HK-2 (cell line): ENCODE results near the gene PODNL1.
"Not testable (repeated sequence)": the region's sequence is repeated elsewhere in the genome, so short reads cannot be mapped to it uniquely, and the experiment has no call there.

Experiments used
- DNase-seq: peaks from one replicate; pipeline ENCODE4 v3.0.0-alpha.2; 2018; ENCODE audit not compliant: unreplicated experiment

PODNL1 gene

GRCh38 chr19:13972368-13973155 lies 34.3 kb upstream of the PODNL1 start:
- DNase-seq, result no peak

- DNase-seq, result not testable (repeated sequence)
Measured at GRCh38 chr19:13971868-13972267, 33.7 kb upstream of the PODNL1 start.

GRCh38 chr19:13969897-13970296 lies 31.7 kb upstream of the PODNL1 start:
- DNase-seq, result no peak

- no peak for DNase-seq
Measured at GRCh38 chr19:13968999-13969398, 30.8 kb upstream of the PODNL1 start.

DNA sequence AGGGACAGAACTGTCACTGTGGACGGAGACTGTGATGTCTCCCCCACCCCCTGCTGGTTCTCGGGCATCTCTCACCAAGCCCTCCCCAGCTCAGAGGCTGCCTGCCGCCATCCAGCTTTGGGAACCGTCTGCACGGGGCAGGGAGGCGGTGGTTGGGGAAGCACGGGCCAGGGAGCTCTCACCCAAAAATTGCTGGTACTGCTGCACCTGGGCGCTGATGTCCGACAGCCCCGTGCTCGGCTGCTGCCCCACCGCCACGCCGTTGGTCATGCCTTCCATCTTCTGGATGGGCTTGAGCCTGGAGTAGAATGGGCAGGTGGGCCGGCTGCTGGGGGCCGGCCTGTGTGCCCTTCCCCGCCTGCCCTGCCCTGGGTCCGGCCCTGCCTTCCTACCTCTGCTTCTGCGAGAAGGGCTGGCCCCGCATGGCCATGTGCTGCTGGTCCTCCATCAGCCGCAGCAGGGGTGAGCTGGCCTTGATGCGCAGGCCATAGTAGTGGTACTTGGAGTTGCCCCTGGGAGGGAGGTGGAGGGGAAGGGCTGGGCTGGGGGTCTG lies 30.2 kb upstream of the PODNL1 start:
- no peak for DNase-seq

DNA sequence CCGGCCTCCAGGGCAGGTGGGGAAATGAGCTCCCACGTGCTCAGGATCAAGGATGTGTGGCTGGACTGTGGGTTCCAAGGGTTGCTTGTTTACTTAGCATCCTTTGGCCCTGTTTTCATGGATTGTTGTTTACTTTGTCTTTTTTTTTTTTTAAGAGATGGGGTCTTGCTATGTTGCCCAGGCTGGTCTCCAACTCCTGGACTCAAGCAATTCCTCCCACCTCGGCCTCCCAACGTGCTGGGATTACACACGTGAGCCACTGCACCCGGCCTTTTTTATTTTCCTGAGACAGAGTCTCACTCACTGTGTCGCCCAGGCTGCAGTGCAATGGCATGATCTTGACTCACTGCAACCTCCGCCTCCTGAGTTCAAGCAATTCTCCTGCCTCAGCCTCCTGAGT lies 29.0 kb upstream of the PODNL1 start:
- DNase-seq, result not testable (repeated sequence)

DNA sequence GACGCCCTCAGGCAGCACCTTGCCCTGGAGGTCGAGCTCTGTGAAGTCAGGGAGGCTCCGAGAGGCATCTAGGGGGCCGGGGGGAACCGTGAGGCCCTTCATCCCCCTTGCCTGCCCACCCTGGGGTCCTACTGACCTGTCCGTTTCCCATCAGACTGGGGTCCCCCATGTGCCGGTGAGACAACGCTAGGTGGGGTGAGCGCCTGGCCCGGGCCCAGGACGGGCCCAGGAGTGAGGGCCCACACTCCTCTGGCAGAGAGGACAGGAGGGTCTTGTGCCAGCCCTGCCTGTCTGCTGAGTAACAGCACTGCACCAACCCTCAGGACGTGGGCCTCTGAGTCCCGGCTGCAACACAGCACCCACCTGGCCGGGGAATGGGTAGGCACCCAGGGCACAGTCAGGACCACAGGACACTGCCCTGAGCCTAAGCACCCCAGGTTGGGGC lies 28.5 kb upstream of the PODNL1 start:
- no peak for DNase-seq

DNA sequence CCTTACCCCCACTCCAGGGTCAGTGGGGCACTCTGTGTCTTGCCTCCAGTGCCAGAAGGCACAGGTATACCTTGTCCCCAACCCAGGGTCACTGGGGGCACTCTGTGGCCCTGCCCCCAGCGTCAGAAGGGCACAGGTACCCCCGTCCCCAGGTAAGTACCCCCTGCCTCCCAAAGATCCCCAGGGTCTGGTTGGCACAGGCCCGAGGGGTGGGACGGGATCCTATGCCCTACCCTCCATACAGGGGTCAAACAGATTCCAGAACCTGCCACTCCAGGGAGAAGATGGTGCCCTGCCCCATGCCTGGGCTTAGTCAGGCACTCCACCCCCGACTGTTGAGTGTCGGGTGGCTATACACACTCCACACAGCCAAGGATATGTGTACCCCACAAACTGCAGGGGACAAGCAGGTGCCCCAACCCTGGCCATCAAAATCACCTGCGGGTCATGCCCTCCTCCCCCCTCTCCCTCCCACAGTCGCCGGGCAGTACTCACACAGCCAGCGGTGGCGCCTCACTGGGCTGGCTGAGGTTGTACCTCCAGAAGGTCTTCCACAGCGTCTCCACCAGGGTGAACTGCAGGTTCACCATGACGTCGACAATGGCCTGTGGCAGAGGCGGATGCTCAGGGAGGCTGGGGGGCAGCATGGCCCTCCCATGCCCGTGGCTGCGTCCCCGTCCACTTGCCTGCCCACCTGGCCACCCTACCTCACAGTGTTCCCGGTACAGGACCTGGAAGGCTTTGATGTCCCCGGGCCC lies 27.9 kb upstream of the PODNL1 start:
- no peak for DNase-seq

- DNase-seq, result no peak
Measured at GRCh38 chr19:13965377-13965896, 27.2 kb upstream of the PODNL1 start.

- DNase-seq, result no peak
Measured at GRCh38 chr19:13964776-13965175, 26.6 kb upstream of the PODNL1 start.

- DNase-seq, result no peak
Measured at GRCh38 chr19:13963603-13964105, 25.4 kb upstream of the PODNL1 start.

GRCh38 chr19:13962699-13963602 lies 24.7 kb upstream of the PODNL1 start:
- DNase-seq, result no peak

GRCh38 chr19:13961826-13962698 lies 23.8 kb upstream of the PODNL1 start:
- no peak for DNase-seq

GRCh38 chr19:13960863-13961784 lies 22.9 kb upstream of the PODNL1 start:
- no peak for DNase-seq

DNA sequence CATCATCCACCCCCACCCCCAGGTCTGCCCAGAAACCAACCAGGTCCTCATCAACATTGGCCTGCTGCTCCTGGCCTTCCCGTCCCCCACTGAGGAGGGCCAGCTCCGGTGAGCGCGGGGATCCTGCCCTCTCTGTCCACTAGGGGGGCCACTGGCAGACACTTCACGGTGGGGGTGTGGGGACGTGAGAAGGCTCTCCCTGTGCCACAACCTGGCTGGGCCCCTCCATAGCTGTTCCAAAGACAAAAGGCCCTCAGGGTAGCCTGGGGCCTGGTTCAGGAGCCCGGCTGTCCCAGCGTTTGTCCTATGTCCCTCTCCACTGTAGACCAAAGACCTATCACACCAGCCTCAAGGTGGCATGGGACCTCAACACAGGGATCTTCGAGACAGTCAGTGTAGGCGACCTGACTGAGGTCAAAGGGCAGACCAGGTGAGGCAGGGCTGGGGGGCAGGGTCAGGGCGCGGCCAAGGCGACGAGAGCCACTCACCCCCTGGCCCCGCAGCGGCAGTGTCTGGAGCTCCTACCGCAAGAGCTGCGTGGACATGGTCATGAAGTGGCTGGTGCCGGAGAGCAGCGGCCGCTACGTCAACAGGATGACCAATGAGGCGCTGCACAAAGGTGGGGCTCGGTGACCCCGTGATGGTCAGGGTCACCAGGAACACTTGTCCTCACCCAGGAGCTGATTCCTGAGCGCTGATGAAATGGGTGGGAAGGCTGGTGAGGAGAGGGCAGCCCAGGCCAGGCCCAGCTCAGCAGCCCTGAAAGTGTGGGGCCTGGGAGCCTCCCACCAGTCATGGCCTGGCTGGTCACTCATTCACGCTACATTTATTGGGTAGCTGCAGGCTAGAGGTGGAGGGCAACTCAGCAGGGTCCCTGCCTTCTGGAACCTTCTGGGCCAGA lies 22.0 kb upstream of the PODNL1 start:
- DNase-seq, result no peak

- no peak for DNase-seq
Measured at GRCh38 chr19:13959141-13959961, 21.1 kb upstream of the PODNL1 start.

DNA sequence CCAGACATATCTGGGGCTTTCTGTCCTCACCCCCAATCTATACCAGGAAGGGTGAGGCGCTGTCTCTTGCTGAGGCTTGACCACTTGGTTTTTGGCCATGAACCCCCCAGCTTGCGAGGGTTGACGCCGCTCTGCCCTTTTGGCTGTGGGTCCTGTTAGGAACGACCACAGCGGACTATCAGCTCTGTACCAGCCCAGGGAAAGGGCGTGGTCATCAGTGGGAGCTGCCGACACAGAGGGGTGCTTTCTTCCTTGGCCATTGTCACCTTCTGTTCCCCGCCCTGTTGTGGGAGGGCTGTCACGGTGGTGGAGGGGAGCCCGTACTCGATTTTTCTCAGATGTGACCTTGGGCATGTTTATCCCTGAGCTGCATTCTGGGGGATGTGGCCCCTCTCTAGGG lies 19.8 kb upstream of the PODNL1 start:
- no peak for DNase-seq
